Muscle layer of duodenum (tissue), 2 donors: ENCODE data around the gene FAM47B.

Source experiments
- H3K27ac ChIP-seq: one replicate; pipeline ENCODE4 v1.7.0; 2013; ENCODE audit warnings: mild to moderate bottlenecking, low read length
- H3K27me3 ChIP-seq: one replicate; pipeline ENCODE4 v1.7.0; 2013; ENCODE audit warnings: low read depth, mild to moderate bottlenecking, control low read depth, low read length
- H3K36me3 ChIP-seq, 2 donors: one replicate each; pipeline ENCODE4 v1.7.0; 2013; ENCODE audit warnings: low read length in 2 of 2, control low read depth in 1 of 2, mild to moderate bottlenecking in 1 of 2; ENCODE audit not compliant: insufficient read depth in 2 of 2, control insufficient read depth in 1 of 2
- H3K4me1 ChIP-seq, 2 donors: one replicate each; pipeline ENCODE4 v1.7.0; 2013; ENCODE audit warnings: low read length in 2 of 2, mild to moderate bottlenecking in 2 of 2, control low read depth in 1 of 2, moderate library complexity in 1 of 2; ENCODE audit not compliant: insufficient read depth in 2 of 2, control insufficient read depth in 1 of 2
- H3K4me3 ChIP-seq, 2 donors: one replicate each; pipeline ENCODE4 v1.7.0; 2013; ENCODE audit warnings: low read length in 2 of 2, low read depth in 1 of 2, mild to moderate bottlenecking in 1 of 2
- H3K9me3 ChIP-seq, 2 donors: one replicate each; pipeline ENCODE4 v1.7.0; 2013; ENCODE audit warnings: low read length in 2 of 2, control low read depth in 1 of 2, mild to moderate bottlenecking in 1 of 2; ENCODE audit not compliant: control insufficient read depth in 1 of 2
- donor health status: healthy.

FAM47B gene

GRCh38 chrX:34943235-34943634, 639 bp downstream of the FAM47B start:
- Histone ChIP-seq H3K9me3 (no peaks in the 10 kb centered on the region), H3K27ac (no peak overlapping the region), H3K4me3 (no peak overlapping the region)

GRCh38 chrX:34956916-34957315, 14.3 kb downstream of the FAM47B start:
- Histone ChIP-seq H3K36me3 (no peaks in the 10 kb centered on the region), H3K9me3 (no peaks in the 10 kb centered on the region), H3K27ac (no peak overlapping the region), H3K27me3 (no peaks in the 10 kb centered on the region), H3K4me3 (no peak overlapping the region), H3K4me1 (no peaks in the 10 kb centered on the region)

More at GRCh38 chrX:34943235-34943634, 639 bp downstream of the FAM47B start:
- Histone ChIP-seq H3K36me3 (no peaks in the 10 kb centered on the region), H3K27me3 (no peaks in the 10 kb centered on the region), H3K4me1 (no peaks in the 10 kb centered on the region)

- no peaks in the 10 kb centered on the region for H3K4me1 ChIP-seq
- no peaks in the 10 kb centered on the region for H3K27me3 ChIP-seq
- H3K27ac ChIP-seq, result no peak overlapping the region
- H3K36me3 ChIP-seq, result no peaks in the 10 kb centered on the region
- no peaks in the 10 kb centered on the region for H3K9me3 ChIP-seq
- no peak overlapping the region for H3K4me3 ChIP-seq
Observed at GRCh38 chrX:34961662-34962061, 19.1 kb downstream of the FAM47B start.

GRCh38 chrX:34972206-34972605, 29.6 kb downstream of the FAM47B start:
- no peaks in the 10 kb centered on the region for H3K27me3 ChIP-seq
- H3K4me1 ChIP-seq, result no peaks in the 10 kb centered on the region
- H3K36me3 ChIP-seq, result no peaks in the 10 kb centered on the region
- no peak overlapping the region for H3K27ac ChIP-seq
- no peak overlapping the region for H3K4me3 ChIP-seq
- H3K9me3 ChIP-seq, result no peaks in the 10 kb centered on the region

- no peaks in the 10 kb centered on the region for H3K36me3 ChIP-seq
- no peaks in the 10 kb centered on the region for H3K9me3 ChIP-seq
- no peaks in the 10 kb centered on the region for H3K27me3 ChIP-seq
- H3K4me1 ChIP-seq, result no peaks in the 10 kb centered on the region
- no peak overlapping the region for H3K4me3 ChIP-seq
- H3K27ac ChIP-seq, result no peak overlapping the region
Observed at GRCh38 chrX:34978171-34978570, 35.6 kb downstream of the FAM47B start.

- Histone ChIP-seq H3K4me1 (no peaks in the 10 kb centered on the region), H3K9me3 (no peaks in the 10 kb centered on the region), H3K27me3 (no peaks in the 10 kb centered on the region), H3K4me3 (no peak overlapping the region), H3K27ac (no peak overlapping the region), H3K36me3 (no peaks in the 10 kb centered on the region)
Observed at GRCh38 chrX:34987646-34988045, 45.0 kb downstream of the FAM47B start.
